ENCODE results near the gene HMOX1.
"Not testable (repeated sequence)": the region's sequence is repeated elsewhere in the genome, so short reads cannot be mapped to it uniquely, and the experiment has no call there.

Gene HMOX1

DNA sequence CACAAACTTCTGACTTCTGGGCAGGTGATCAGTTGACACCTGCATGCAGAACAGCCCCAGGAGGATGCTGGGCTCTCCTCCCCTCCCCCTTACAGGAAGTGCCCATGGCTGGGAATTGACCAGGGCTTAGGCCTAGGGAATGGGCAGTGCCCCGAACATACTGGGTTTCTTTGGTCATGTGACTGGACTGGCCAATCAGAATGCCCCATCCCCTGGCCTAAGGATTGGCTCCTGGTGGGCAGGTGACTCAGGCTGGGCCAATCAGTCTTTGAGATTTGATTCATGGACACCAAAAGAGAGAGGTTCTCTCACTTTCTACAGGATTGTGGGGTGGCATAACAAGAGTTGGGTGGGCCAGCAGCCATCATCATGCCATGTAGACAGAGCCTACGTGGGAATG, 56.2 kb downstream of the HMOX1 start:
- no peak for DNase-seq

DNA sequence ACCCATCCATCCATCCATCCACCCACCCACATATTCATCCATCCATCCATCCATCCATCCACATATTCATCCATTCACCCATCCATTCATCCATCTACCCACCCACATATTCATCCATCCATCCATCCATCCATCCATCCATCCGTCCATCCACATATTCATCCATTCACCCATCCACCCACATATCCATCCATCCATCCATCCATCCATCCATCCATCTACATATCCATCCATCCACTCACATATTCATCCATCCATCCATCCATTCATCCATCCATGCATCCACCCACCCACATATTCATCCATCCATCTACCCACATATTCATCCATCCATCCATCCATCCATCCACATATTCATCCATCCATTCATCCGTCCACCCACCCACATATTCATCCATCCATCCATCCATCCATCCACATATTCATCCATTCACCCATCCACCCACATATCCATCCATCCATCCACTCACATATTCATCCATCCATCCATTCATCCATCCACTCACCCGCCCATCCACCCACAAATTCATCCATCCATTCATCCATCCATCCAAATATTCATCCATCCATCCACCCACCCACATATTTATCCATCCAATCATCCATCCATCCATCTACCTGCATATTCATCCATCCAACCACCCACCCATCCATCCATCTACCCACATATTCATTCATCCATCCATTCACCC, 57.9 kb downstream of the HMOX1 start:
- DNase-seq, result not testable (repeated sequence)

DNA sequence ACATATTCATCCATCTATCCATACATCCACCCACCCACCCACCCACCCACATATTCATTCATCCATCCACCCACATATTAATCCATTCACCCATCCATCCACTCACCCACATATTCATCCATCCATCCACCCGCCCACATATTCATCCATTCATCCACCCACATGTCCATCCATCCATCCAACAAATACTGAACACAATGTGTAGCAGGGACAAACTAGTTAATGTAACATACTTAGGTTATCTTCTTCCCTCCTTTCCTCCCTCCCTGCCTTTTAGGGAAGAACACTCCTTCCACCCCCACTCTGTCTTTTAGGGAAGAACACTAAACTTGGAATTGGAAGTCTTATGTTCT, 58.4 kb downstream of the HMOX1 start:
- no peak for DNase-seq

DNA sequence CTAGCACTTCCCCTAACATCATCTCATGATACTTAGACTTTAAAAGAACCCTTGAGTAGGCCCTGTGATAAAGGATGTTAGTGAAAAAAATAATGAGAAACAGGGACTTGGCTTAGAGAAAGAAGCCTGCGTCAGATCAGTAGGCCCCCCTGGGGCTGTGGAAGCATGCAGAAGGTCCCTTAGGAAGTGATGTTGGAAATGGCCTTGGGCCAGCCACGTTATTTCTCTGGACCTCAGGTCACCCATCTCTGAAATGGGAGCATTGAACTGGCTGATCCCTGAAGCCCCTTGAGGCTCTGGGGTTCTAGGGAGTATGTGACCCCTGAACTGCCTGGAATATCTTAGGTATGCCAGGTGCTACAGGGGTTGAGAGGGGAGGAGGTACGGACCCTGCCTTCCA, 59.2 kb downstream of the HMOX1 start:
- DNase-seq, result no peak

DNA sequence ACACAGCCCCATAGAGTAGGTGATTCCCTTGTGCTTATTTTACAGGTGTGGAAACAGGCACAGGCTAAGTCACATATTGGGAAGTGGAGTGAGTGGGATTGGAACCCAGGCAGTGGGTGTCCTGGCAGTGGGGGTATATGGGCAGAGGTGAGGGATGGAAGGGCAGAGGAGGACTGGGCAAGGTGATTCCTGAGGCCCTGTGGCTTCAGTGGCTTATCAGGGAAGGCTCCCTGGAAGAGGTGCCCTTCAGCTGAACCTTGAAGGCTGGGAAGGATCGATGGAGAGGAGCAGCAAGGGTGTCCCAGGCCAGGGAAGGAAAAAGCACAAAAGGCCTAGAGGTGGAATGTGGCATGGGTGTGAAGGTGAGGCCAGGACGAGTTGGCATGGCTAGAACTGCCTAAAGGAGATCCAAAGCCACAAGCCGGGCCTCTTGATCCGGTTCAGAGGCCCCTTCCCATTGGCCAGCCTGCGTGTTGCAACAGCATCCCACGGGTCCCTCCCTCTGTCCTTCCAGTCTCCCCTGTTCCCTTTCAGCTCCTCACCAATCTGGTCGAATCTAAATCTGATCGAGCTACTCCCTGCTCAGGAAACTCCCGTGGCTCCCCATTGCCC, 60.7 kb downstream of the HMOX1 start:
- DNase-seq, result no peak

DNA sequence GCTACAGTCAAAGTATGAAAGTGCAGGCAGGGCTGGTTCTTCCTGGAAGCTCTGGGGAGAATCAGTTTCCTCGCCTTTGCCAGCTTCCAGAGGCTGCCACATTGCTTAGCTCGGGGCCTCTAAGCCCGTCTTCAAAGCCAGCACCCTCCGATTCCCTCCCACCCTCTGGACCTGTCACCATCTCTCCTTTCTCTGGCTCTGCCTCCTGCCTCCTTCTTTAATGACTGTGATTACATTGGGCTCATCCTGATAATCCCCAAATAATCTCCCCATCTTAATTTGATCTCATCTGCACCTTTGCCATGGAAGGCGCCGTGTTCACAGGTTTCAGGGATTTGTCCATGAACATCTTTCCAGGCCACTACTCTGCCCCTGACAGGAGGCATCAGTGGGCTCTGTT, 61.6 kb downstream of the HMOX1 start:
- no peak for DNase-seq

DNA sequence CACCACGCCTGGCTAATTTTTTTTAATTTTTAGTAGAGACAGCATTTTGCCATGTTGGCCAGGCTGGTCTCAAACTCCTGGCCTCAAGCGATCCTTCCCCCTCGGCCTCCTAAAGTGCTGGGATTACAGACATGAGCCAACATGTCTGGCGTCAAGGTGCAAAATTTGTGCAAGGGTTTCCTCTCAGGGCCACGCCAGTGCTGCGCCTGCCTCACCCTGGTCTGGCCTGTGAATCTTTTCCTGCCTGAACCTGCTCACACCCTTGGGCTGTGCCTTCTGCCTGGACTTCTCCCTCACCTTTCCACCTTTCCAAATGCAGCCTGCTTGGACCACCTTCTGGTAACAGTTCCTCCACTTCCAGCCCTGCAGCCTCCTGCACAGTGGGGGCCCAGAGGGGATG, 62.4 kb downstream of the HMOX1 start:
- DNase-seq, result no peak
